Upper lobe of left lung (tissue), 6 donors: Measurements from ENCODE around the gene PDHB. TPM values are rescaled to one million over a fixed set of nuclear protein-coding genes. Genes with fewer than 3 reads are reported as not detected.

Experiments used
- ATAC-seq, 2 donors: fragments of 200-7000 bp; cut with Tn5 transposase; one replicate each; pipeline ENCODE4 v1.9.1; 2022; ENCODE audit warnings: mild to moderate bottlenecking in 2 of 2, moderate library complexity in 2 of 2; ENCODE audit not compliant: low FRiP score in 2 of 2
- DNase-seq, 2 donors: peaks; one replicate each; pipeline ENCODE4 v3.0.0-alpha.2; 2019 to 2020
- H3K27ac ChIP-seq, 4 donors: fragments of 200-600 bp; sonication (generic); one replicate each; pipeline ENCODE4 v1.5.1; 2016 to 2019
- H3K27me3 ChIP-seq, 4 donors: fragments of 200-600 bp; sonication (generic); one replicate each; pipeline ENCODE4 v1.5.1; 2017 to 2019
- H3K36me3 ChIP-seq, 4 donors: fragments of 200-600 bp; sonication (generic); one replicate each; pipeline ENCODE4 v1.5.1; 2016 to 2019
- H3K4me1 ChIP-seq, 4 donors: fragments of 200-600 bp; sonication (generic); one replicate each; pipeline ENCODE4 v1.5.1; 2018 to 2019
- H3K4me3 ChIP-seq, 4 donors: fragments of 200-600 bp; sonication (generic); one replicate each; pipeline ENCODE4 v1.5.1; 2017 to 2019; ENCODE audit warnings: mild to moderate bottlenecking in 2 of 4, moderate library complexity in 1 of 4
- H3K9me3 ChIP-seq, 4 donors: fragments of 200-600 bp; sonication (generic); one replicate each; pipeline ENCODE4 v1.5.1; 2018 to 2019
- CTCF ChIP-seq, 6 experiments: fragments of 450-650 bp in 4 of 6; fragments of 200-600 bp in 2 of 6; sonication (generic) in 2 of 6; IDR thresholded peaks; one replicate each; pipeline ENCODE4 v1.5.1; 2016 to 2019; ENCODE audit warnings: antibody characterized with exemption in 6 of 6
- EP300 ChIP-seq, 4 donors: sonication (generic); formaldehyde crosslinking; IDR thresholded peaks; one replicate each; pipeline ENCODE4 v1.5.1; 2017; ENCODE audit warnings: antibody characterized with exemption in 4 of 4, control low read depth in 2 of 4
- POLR2A ChIP-seq, 4 donors: fragments of 450-650 bp; IDR thresholded peaks; one replicate each; pipeline ENCODE4 v1.5.1; 2016 to 2017; ENCODE audit warnings: antibody characterized with exemption in 4 of 4, mild to moderate bottlenecking in 2 of 4
- POLR2AphosphoS5 ChIP-seq, 2 donors: sonication (generic); formaldehyde crosslinking; IDR thresholded peaks; one replicate each; pipeline ENCODE4 v1.5.1; 2017; ENCODE audit warnings: antibody characterized with exemption in 2 of 2
- WGBS, 2 donors: methylation state at CpG; one replicate each; pipeline ENCODE4 v1.1.5; 2017 to 2018; 5-methylcytosine and 5-hydroxymethylcytosine counted together
- total RNA-seq, 6 donors: library from RNA; depleted of rRNA in 4 of 6; stranded (reverse); fragments of >200 nt in 4 of 6; gene quantifications; one replicate each; pipeline versions ENCODE4 v1.1.0 to v1.2.1, GENCODE V29; 2016 to 2021
- donor health status: DM: no; HTN: no; CAD: no; lungs with moderate emphysema.
- donor health status: DM: no; HTN: yes; CAD: no; lungs with severe emphysema.

PDHB gene
- total RNA-seq, 6 donors from 2014 or later, result 20.4 to 81.4 (median 48.5) TPM

GRCh38 chr3:58377750-58378149, 55.9 kb downstream of the PDHB start:
- 91 to 95% methylated on average over 4 of the region's 4 CpGs for WGBS, 2 donors
- Histone ChIP-seq H3K4me1 (no peaks in the 10 kb centered on the region), H3K27ac (no peak overlapping the region), H3K27me3 (no peaks in the 10 kb centered on the region), H3K9me3 (no peaks in the 10 kb centered on the region), H3K4me3 (no peak overlapping the region), H3K36me3 (peaks cover 0 to 3% (median 0%) of the 10 kb centered on the region in 4 donors)
- DNase-seq (no peak), ATAC-seq (no peak)
- no peak for TF ChIP-seq CTCF (IDR thresholded peaks at IDR 0.05)
- TF ChIP-seq EP300 (IDR thresholded peaks at IDR 0.05), result no peak
- no peak for TF ChIP-seq POLR2AphosphoS5 (IDR thresholded peaks at IDR 0.05)
- no peak for TF ChIP-seq POLR2A (IDR thresholded peaks at IDR 0.05)

Other genes starting within 250 kb of the PDHB start
- 10 to 100 TPM in 1 of 6 donors, 1 to 10 TPM in 2, under 1 TPM in 2, not detected in 1; 0.59 to 35.6 (median 3.3) TPM for gene DNASE1L3, start 222.9 kb downstream of the PDHB start, total RNA-seq
- 10 to 100 TPM in 5 of 6 donors, 1 to 10 TPM in 1; 9.7 to 54.7 (median 16.9) TPM for gene ABHD6, start 196.0 kb downstream of the PDHB start, total RNA-seq
- 10 to 100 TPM in 2 of 6 donors, 1 to 10 TPM in 4; 6.3 to 11.0 (median 9.4) TPM for gene RPP14, start 127.6 kb downstream of the PDHB start, total RNA-seq
- gene HTD2, start 127.3 kb downstream of the PDHB start, total RNA-seq, result 10 to 100 TPM in 2 of 6 donors, 1 to 10 TPM in 3, not detected in 1; 7.1 to 14.7 (median 9.0) TPM
- 10 to 100 TPM; 17.6 to 38.8 (median 23.2) TPM for gene PXK, start 100.9 kb downstream of the PDHB start, total RNA-seq
- 10 to 100 TPM in 1 of 6 donors, 1 to 10 TPM in 5; 2.2 to 13.1 (median 6.0) TPM for gene KCTD6, start 58.3 kb upstream of the PDHB start, total RNA-seq
- 10 to 100 TPM in 4 of 6 donors, 1 to 10 TPM in 2; 5.2 to 32.5 (median 15.8) TPM for gene ACOX2, start 103.4 kb upstream of the PDHB start, total RNA-seq
- 100 to 1,000 TPM in 2 of 6 donors, 10 to 100 TPM in 4; 19.9 to 200 (median 81.1) TPM for gene FAM107A, start 143.6 kb upstream of the PDHB start, total RNA-seq
- 1 to 10 TPM; 1.0 to 7.7 (median 1.5) TPM for gene FAM3D, start 232.9 kb upstream of the PDHB start, total RNA-seq